H9 (cell line): ENCODE data around the gene P4HA3. TPM values are rescaled to one million over a fixed set of nuclear protein-coding genes. Genes with fewer than 3 reads are reported as not detected.

Experiments
- DNase-seq: peaks from one replicate; pipeline ENCODE4 v3.0.0-alpha.2; 2017
- H2AFZ ChIP-seq: one replicate; pipeline ENCODE4 v1.6.1; 2013; ENCODE audit warnings: mild to moderate bottlenecking, low read length, control low read depth, moderate library complexity
- H2AK5ac ChIP-seq: 2 replicates; pipeline ENCODE4 v1.6.1; 2013; ENCODE audit warnings: low read length, control low read depth, mixed read lengths; ENCODE audit not compliant: insufficient read length
- H2BK120ac ChIP-seq: one replicate; pipeline ENCODE4 v1.6.1; 2013; ENCODE audit warnings: low read depth, mild to moderate bottlenecking, low read length, control low read depth, inconsistent platforms; ENCODE audit not compliant: poor library complexity, severe bottlenecking
- H2BK12ac ChIP-seq: 2 replicates; pipeline ENCODE4 v1.6.1; 2013; ENCODE audit warnings: low read length, control low read depth, mixed read lengths, low read depth; ENCODE audit not compliant: insufficient read length
- H2BK15ac ChIP-seq: 2 replicates; pipeline ENCODE4 v1.6.1; 2013; ENCODE audit warnings: low read depth, low read length, control low read depth
- H2BK20ac ChIP-seq: one replicate; pipeline ENCODE4 v1.6.1; 2013; ENCODE audit warnings: low read depth, mild to moderate bottlenecking, low read length, control low read depth, inconsistent platforms; ENCODE audit not compliant: poor library complexity, severe bottlenecking
- H2BK5ac ChIP-seq: 2 replicates; pipeline ENCODE4 v1.6.1; 2013; ENCODE audit warnings: low read length, control low read depth, mixed read lengths; ENCODE audit not compliant: insufficient read length
- H3K14ac ChIP-seq: 2 replicates; pipeline ENCODE4 v1.6.1; 2013; ENCODE audit warnings: low read length, control low read depth; ENCODE audit not compliant: insufficient read depth
- H3K18ac ChIP-seq: 2 replicates; pipeline ENCODE4 v1.6.1; 2013; ENCODE audit warnings: low read depth, mild to moderate bottlenecking, mixed read lengths, low read length, control low read depth; ENCODE audit not compliant: insufficient read length
- H3K23ac ChIP-seq: 2 replicates; pipeline ENCODE4 v1.6.1; 2013; ENCODE audit warnings: low read length, control low read depth, mixed read lengths, low read depth; ENCODE audit not compliant: insufficient read length
- H3K23me2 ChIP-seq: 2 replicates; pipeline ENCODE4 v1.6.1; 2013; ENCODE audit warnings: low read depth, mild to moderate bottlenecking, mixed read lengths, low read length, control low read depth; ENCODE audit not compliant: insufficient read length, poor library complexity, severe bottlenecking
- H3K27ac ChIP-seq: 2 replicates; pipeline ENCODE4 v1.5.1; 2013; ENCODE audit warnings: low read length, control low read depth, mixed read lengths, low read depth; ENCODE audit not compliant: insufficient read length
- H3K27me3 ChIP-seq: 2 replicates; pipeline ENCODE4 v1.6.1; 2013; ENCODE audit warnings: low read length, control low read depth, inconsistent platforms; ENCODE audit not compliant: insufficient read depth
- H3K4ac ChIP-seq: 2 replicates; pipeline ENCODE4 v1.6.1; 2013; ENCODE audit warnings: low read depth, mild to moderate bottlenecking, control low read depth, inconsistent platforms, low read length, moderate library complexity
- H3K4me1 ChIP-seq: 2 replicates; pipeline ENCODE4 v1.6.1; 2013; ENCODE audit warnings: low read length, control low read depth, inconsistent platforms; ENCODE audit not compliant: insufficient read depth
- H3K4me2 ChIP-seq: 2 replicates; pipeline ENCODE4 v1.6.1; 2013; ENCODE audit warnings: low read length, control low read depth, mixed read lengths; ENCODE audit not compliant: insufficient read length, insufficient read depth
- H3K56ac ChIP-seq: 2 replicates; pipeline ENCODE4 v1.6.1; 2013; ENCODE audit warnings: low read depth, mild to moderate bottlenecking, mixed read lengths, low read length, control low read depth; ENCODE audit not compliant: insufficient read length
- H3K79me1 ChIP-seq: 2 replicates; pipeline ENCODE4 v1.6.1; 2013; ENCODE audit warnings: low read depth, mild to moderate bottlenecking, moderate library complexity, low read length, control low read depth, inconsistent platforms; ENCODE audit not compliant: insufficient read depth, poor library complexity, severe bottlenecking
- H3K79me2 ChIP-seq: 2 replicates; pipeline ENCODE4 v1.6.1; 2013; ENCODE audit warnings: low read length, control low read depth, inconsistent platforms; ENCODE audit not compliant: insufficient read depth
- H3K9ac ChIP-seq: 2 replicates; pipeline ENCODE4 v1.6.1; 2013; ENCODE audit warnings: low read length, control low read depth, mixed read lengths; ENCODE audit not compliant: insufficient read length; ENCODE audit errors: extremely low read depth
- H3K9me3 ChIP-seq: one replicate; pipeline ENCODE4 v1.6.1; 2013; ENCODE audit warnings: low read depth, low read length, inconsistent platforms; ENCODE audit not compliant: control insufficient read depth
- H3T11ph ChIP-seq: one replicate; pipeline ENCODE4 v1.6.1; 2013; ENCODE audit warnings: mild to moderate bottlenecking, low read length, control low read depth, inconsistent platforms
- H4K20me1 ChIP-seq: one replicate; pipeline ENCODE4 v1.6.1; 2013; ENCODE audit not compliant: control insufficient read depth, insufficient read length, insufficient read depth
- H4K5ac ChIP-seq: 2 replicates; pipeline ENCODE4 v1.6.1; 2013; ENCODE audit warnings: low read depth, mild to moderate bottlenecking, mixed read lengths, low read length, control low read depth; ENCODE audit not compliant: insufficient read length
- H4K8ac ChIP-seq: replicated peaks from 2 replicates; pipeline ENCODE4 v1.6.1; 2013; ENCODE audit warnings: low read length, control low read depth, mixed read lengths, low read depth; ENCODE audit not compliant: insufficient read length
- H4K91ac ChIP-seq: 2 replicates; pipeline ENCODE4 v1.6.1; 2013; ENCODE audit warnings: low read depth, mild to moderate bottlenecking, moderate library complexity, mixed read lengths, low read length, control low read depth; ENCODE audit not compliant: insufficient read length
- H3K27ac Mint-ChIP-seq, 3 experiments: 2 replicates in 2 of 3; 3 replicates in 1 of 3; pipeline ENCODE4 v1.8.0; 2020 to 2021; ENCODE audit warnings: mixed read lengths in 3 of 3, mild to moderate bottlenecking in 1 of 3, moderate library complexity in 1 of 3
- H3K27me3 Mint-ChIP-seq: 2 replicates; pipeline ENCODE4 v1.8.0; 2021; ENCODE audit warnings: low read depth, mild to moderate bottlenecking, moderate library complexity, mixed read lengths
- H3K36me3 Mint-ChIP-seq, 3 experiments: 2 replicates in 2 of 3; 3 replicates in 1 of 3; pipeline ENCODE4 v1.8.0; 2020 to 2021; ENCODE audit warnings: low read depth in 3 of 3, mixed read lengths in 3 of 3; ENCODE audit not compliant: insufficient read depth in 1 of 3
- H3K4me1 Mint-ChIP-seq, 2 experiments: 2 replicates each; pipeline ENCODE4 v1.8.0; 2020; ENCODE audit warnings: mixed read lengths in 2 of 2
- H3K4me3 Mint-ChIP-seq, 2 experiments: 2 replicates in 1 of 2; 3 replicates in 1 of 2; pipeline ENCODE4 v1.8.0; 2020 to 2021; ENCODE audit warnings: mild to moderate bottlenecking in 2 of 2, mixed read lengths in 2 of 2, moderate library complexity in 1 of 2
- H3K9me3 Mint-ChIP-seq, 2 experiments: 2 replicates in 1 of 2; 3 replicates in 1 of 2; pipeline ENCODE4 v1.8.0; 2020; ENCODE audit warnings: mild to moderate bottlenecking in 2 of 2, mixed read lengths in 2 of 2, moderate library complexity in 1 of 2
- CTCF ChIP-seq: fragments of 200-600 bp; sonication (generic); conservative IDR thresholded peaks from 3 replicates; pipeline ENCODE4 v1.8.0; 2021; ENCODE audit warnings: antibody characterized with exemption, mild to moderate bottlenecking
- WGBS: extraction: QIAGEN DNeasy Blood & Tissue Kit; methylation state at CpG from one replicate; pipeline ENCODE4 v1.1.7; 2013; ENCODE audit warnings: missing lambda C conversion rate, low lambda C conversion rate, mixed read lengths; ENCODE audit not compliant: insufficient read length; ENCODE audit errors: extremely low coverage; 5-methylcytosine and 5-hydroxymethylcytosine counted together
- total RNA-seq: library from RNA; stranded (reverse); gene quantifications from 2 replicates; pipeline ENCODE4 v1.2.1, GENCODE V29; 2021

The P4HA3 gene
- total RNA-seq, 1 experiment from 2014 or later, result not detected

- H4K20me1 ChIP-seq, result no peaks in the 10 kb centered on the region
- no peak overlapping the region for H3K14ac ChIP-seq
- H2AK5ac ChIP-seq, result no peak overlapping the region
- no peak for TF ChIP-seq CTCF
- H4K91ac ChIP-seq, result no peak overlapping the region
- H2AFZ ChIP-seq, result no peak overlapping the region
- no peaks in the 10 kb centered on the region for H3K9me3 ChIP-seq
- H3K4me2 ChIP-seq, result no peak overlapping the region
- H3K4me1 Mint-ChIP-seq, result no peaks in the 10 kb centered on the region
- H4K8ac ChIP-seq, result no peak overlapping the region
- H3K27ac ChIP-seq, result no peak overlapping the region
- H3K23me2 ChIP-seq, result no peaks in the 10 kb centered on the region
- no peak overlapping the region for H3K18ac ChIP-seq
- H3K27me3 ChIP-seq, result no peaks in the 10 kb centered on the region
- no peak overlapping the region for H3K9ac ChIP-seq
- H3K9me3 Mint-ChIP-seq, result peaks cover 9 to 16% of the 10 kb centered on the region in 2 experiments
- H3K56ac ChIP-seq, result no peak overlapping the region
- no peak overlapping the region for H2BK120ac ChIP-seq
- no peak overlapping the region for H2BK15ac ChIP-seq
- DNase-seq, result no peak
- H2BK12ac ChIP-seq, result no peak overlapping the region
- H3K79me2 ChIP-seq, result no peaks in the 10 kb centered on the region
- no peak overlapping the region for H3T11ph ChIP-seq
- no peak overlapping the region for H2BK20ac ChIP-seq
- H3K36me3 Mint-ChIP-seq, result peaks cover 0 to 2% (median 0%) of the 10 kb centered on the region in 3 experiments; a peak in 2 of 7 replicates
- H3K27me3 Mint-ChIP-seq, result peaks cover 9% of the 10 kb centered on the region; the same call in 1 of the 2 replicates
- no peak overlapping the region for H4K5ac ChIP-seq
- H3K4me3 Mint-ChIP-seq, result no peak overlapping the region; a peak in 1 of 5 replicates
- no peaks in the 10 kb centered on the region for H3K79me1 ChIP-seq
- H3K27ac Mint-ChIP-seq, result no peak overlapping the region
- H3K23ac ChIP-seq, result no peak overlapping the region
- no CpG with 5 or more reads among the region's 1 CpG for WGBS
- H3K4ac ChIP-seq, result no peak overlapping the region
- no peaks in the 10 kb centered on the region for H3K4me1 ChIP-seq
- no peak overlapping the region for H2BK5ac ChIP-seq
These were observed 14.0 kb downstream of the P4HA3 start for GRCh38 chr11:74297484-74297883.
